Measurements from ENCODE around the gene TSC22D3. TPM values are rescaled to one million over a fixed set of nuclear protein-coding genes. Genes with fewer than 3 reads are reported as not detected.

Gene TSC22D3
- total RNA-seq, 1 donor = 16.0 TPM

DNA sequence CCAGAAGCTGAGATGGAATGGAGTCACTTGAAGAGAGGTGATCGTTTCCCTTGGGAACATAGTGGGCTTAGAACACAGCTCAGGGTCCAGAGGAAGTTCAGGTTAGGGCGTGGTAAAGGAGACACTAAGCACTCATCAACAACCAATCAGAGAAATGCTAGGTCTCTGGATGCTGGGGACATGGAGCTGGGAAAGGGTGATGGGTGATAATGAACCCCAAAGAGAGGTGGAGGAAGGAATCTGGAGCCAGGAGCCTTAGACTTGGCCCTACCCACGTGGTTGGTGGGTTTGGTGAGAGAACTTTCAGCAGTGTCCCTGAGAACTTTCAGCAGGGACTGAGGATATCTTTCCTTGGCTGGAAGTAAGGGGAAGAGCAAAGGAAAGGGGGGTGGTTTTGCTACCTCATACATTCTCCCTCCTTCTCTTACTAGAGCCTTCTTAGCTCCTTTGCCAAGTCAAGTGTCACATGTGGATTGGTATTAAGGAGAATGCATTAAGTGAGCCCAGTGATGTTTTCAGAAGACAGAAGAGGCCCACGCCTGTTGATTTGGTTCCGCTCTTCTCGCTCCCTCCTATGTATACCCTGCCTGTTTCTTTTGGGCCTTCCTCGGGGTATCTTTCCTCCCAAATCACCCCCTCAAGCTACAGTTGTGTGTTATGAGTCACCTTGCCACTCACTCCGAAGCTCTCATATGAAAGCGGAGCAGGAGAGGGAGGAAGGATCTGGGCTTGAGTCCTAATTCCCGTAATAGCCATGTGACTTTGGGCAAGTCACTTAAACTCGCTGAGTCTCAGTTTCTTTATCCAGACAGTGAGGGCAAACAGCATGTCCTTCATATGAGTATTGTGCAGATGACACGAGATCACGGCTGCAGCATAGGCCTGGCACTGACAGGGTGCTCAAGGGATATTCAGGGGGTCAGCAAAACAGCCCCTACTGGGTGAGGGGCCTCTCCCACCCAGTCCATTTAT, 63.1 kb downstream of the TSC22D3 start:
- peak; percentile 77 for DNase-seq (ENCODE audit: low read depth)
- peak overlapping the region; percentile 83 for H3K4me3 ChIP-seq (ENCODE audit: low read depth, low read length)
- TF ChIP-seq, protein P1, sequence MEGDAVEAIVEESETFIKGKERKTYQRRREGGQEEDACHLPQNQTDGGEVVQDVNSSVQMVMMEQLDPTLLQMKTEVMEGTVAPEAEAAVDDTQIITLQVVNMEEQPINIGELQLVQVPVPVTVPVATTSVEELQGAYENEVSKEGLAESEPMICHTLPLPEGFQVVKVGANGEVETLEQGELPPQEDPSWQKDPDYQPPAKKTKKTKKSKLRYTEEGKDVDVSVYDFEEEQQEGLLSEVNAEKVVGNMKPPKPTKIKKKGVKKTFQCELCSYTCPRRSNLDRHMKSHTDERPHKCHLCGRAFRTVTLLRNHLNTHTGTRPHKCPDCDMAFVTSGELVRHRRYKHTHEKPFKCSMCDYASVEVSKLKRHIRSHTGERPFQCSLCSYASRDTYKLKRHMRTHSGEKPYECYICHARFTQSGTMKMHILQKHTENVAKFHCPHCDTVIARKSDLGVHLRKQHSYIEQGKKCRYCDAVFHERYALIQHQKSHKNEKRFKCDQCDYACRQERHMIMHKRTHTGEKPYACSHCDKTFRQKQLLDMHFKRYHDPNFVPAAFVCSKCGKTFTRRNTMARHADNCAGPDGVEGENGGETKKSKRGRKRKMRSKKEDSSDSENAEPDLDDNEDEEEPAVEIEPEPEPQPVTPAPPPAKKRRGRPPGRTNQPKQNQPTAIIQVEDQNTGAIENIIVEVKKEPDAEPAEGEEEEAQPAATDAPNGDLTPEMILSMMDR (IDR thresholded peaks at IDR 0.05; ENCODE audit: insufficient read depth, low read depth, low read length) = no peak

DNA sequence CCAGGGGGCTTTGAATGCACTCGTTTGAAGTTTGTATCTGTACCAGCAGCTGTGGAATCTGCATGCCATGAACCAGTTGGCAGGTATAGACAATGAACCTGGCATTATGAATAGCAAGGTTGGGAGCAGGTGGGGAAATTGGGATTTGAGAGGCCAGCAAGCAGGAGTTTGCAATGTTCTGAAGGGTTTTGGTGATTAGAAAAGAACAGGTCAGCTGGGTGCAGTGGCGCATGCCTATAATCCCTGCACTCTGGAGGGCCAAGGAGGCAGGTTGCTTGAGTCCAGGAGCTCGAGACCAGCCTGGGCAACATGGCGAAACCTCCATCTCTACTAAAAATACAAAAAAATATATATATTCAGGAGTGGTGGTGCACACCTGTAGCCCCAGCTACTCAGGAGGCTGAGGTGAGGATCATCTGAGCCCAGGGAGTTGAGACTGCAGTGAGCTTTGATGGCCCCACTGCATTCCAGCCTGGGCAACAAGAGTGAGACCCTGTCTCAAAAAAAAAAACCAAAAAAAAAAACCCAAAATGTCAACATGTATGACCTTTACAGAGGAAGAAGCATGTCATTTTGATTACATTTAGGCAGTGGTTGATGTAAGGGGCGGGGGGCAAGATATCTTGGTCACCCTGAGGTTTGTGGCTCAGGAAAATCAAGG, 63.9 kb downstream of the TSC22D3 start:
- TF ChIP-seq, protein P1 (IDR thresholded peaks at IDR 0.05; ENCODE audit: insufficient read depth, low read depth, low read length) = no peak
- peak; percentile 44 for DNase-seq (ENCODE audit: low read depth)
- no peak overlapping the region for H3K4me3 ChIP-seq (ENCODE audit: low read depth, low read length)

DNA sequence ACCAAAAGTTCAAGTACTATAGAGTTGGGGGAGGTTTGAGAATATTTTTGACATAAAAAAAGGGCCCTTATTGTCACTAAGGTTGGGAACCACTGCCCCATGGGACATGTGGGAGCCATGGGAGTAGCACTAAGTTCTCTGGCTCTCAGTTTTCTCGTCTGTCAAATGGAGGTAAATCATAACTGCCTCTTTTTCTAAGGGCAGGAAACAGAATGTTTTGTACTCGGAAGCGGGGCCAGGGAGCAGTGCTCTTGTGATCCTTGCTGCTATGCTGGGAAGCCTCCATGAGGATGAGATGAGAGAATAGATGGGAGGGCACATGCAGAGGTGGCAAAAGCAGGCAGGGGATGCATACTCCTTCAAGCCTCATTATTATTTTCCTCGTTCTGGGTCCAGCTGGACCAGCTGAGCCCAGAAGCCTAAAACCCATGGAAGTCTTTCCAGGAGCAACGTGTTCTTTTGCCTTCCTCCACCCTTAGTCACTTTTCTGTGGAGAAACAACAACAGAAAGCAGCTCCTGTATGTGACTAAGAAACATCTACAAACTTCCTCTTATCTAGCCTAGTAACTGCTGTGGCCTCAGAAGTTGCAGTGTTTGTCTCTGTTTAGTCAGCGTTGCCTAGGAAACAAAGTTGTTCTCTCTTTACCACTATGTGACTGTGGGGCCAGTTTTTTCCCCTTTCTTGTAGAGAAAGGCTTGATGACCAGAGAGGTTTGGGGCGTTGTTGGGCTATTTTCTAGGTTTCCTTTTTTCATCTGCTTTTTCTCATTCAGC, 64.8 kb downstream of the TSC22D3 start:
- TF ChIP-seq, protein P1 (IDR thresholded peaks at IDR 0.05; ENCODE audit: insufficient read depth, low read depth, low read length) = no peak
- H3K4me3 ChIP-seq (ENCODE audit: low read depth, low read length) = no peak overlapping the region
- DNase-seq (ENCODE audit: low read depth) = peak; percentile 96

DNA sequence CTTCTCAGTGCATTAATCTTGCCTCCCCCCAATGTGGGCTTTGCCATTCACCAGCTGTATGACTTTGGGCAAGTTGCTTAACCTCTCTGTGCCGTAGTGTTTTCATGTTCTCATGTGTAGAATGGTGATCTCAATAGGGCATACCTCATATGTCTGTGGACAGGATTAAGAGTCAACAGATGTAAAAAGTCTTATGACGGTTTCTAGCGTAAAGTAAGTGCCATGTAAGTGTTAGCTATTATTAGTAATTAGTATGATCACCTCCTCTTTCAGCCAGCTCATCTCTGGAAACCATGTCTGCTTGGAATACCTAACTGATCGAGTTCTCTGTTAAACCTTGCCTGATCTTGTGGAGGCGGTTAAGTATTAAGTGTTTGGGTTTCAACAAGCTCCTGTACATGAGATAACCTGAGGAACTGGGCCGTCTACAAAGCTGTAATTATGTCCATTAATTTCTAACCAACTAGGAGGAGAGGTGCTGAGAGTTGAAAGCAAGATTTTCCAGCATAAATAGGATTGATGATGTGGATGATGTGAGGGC, 66.3 kb downstream of the TSC22D3 start:
- H3K4me3 ChIP-seq (ENCODE audit: low read depth, low read length) = no peak overlapping the region
- no peak for DNase-seq (ENCODE audit: low read depth)
- TF ChIP-seq, protein P1 (IDR thresholded peaks at IDR 0.05; ENCODE audit: insufficient read depth, low read depth, low read length) = no peak

DNA sequence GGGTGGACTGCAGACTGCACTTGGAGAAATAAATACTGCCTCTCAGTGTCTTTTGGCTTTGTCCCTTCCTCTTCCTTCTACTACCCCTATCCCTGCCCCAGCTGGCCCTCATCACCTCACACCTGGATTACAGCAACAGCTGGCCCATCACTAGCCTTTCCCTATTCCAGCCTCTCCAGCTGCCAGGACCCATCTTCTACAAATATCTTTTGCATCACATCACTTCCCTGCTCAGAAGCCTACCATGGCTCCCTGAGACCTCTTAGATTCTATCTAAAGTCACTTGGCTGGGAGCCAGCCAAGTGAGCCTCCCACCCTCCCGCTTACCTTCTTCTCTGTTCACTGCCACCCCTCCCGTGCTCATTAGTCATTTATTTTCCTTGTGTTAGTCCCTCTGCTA, 66.8 kb downstream of the TSC22D3 start:
- peak; percentile 71 for DNase-seq (ENCODE audit: low read depth)
- H3K4me3 ChIP-seq (ENCODE audit: low read depth, low read length) = no peak overlapping the region
- TF ChIP-seq, protein P1 (IDR thresholded peaks at IDR 0.05; ENCODE audit: insufficient read depth, low read depth, low read length) = no peak

DNA sequence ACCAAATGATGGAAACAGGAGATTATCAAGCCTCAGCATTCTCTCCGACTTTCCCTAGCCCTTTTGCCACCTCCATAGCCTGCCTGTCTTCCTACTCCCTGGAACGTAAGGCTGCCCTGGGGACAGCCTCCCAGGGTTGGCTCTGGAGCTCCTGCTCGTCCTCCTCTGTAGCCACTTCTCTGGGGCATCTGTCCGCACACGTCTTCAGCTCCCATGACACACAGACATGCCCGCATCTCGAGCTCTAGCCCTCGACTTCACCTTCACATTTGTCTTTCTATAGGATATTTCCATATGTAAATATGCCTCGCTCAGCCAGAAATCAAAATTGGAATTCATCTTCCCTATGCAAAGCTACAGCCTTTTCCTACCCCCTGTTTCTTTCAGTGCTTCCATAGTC, 67.7 kb downstream of the TSC22D3 start:
- no peak for DNase-seq (ENCODE audit: low read depth)
- TF ChIP-seq, protein P1 (IDR thresholded peaks at IDR 0.05; ENCODE audit: insufficient read depth, low read depth, low read length) = no peak
- no peak overlapping the region for H3K4me3 ChIP-seq (ENCODE audit: low read depth, low read length)

Measured in fibroblast of villous mesenchyme (primary cell).